Tibial nerve (tissue), 4 donors: ENCODE data around the gene RRP1B. TPM values are rescaled to one million over a fixed set of nuclear protein-coding genes. Genes with fewer than 3 reads are reported as not detected.

Experiments used
- DNase-seq, 2 donors: peaks; one replicate each; pipeline ENCODE4 v3.0.0-alpha.2; 2019; ENCODE audit warnings: low spot score in 2 of 2
- H3K27ac ChIP-seq, 4 donors: fragments of 200-600 bp; sonication (generic) in 3 of 4; one replicate each; pipeline ENCODE4 v1.5.1; 2017 to 2019; ENCODE audit warnings: mild to moderate bottlenecking in 1 of 4
- H3K27me3 ChIP-seq, 2 donors: fragments of 200-600 bp; sonication (generic) in 1 of 2; one replicate each; pipeline versions ENCODE4 v1.5.1 to v1.6.0; 2017 to 2019
- H3K36me3 ChIP-seq, 3 donors: fragments of 200-600 bp; sonication (generic); one replicate each; pipeline ENCODE4 v1.5.1; 2018 to 2019
- H3K4me1 ChIP-seq, 4 donors: fragments of 200-600 bp; sonication (generic) in 3 of 4; one replicate each; pipeline ENCODE4 v1.5.1; 2017 to 2019
- H3K4me3 ChIP-seq, 4 donors: fragments of 200-600 bp; sonication (generic) in 3 of 4; one replicate each; pipeline ENCODE4 v1.5.1; 2017 to 2019; ENCODE audit warnings: mild to moderate bottlenecking in 1 of 4, moderate library complexity in 1 of 4
- H3K9me3 ChIP-seq, 4 donors: fragments of 200-600 bp; sonication (generic) in 3 of 4; one replicate each; pipeline ENCODE4 v1.5.1; 2017 to 2019
- CTCF ChIP-seq, 5 experiments: fragments of 200-600 bp in 3 of 5; fragments of 450-650 bp in 2 of 5; sonication (generic) in 3 of 5; IDR thresholded peaks; one replicate each; pipeline ENCODE4 v1.5.1; 2016 to 2019; ENCODE audit warnings: antibody characterized with exemption in 5 of 5, mild to moderate bottlenecking in 3 of 5, moderate library complexity in 2 of 5
- EP300 ChIP-seq, 2 donors: sonication (generic); formaldehyde crosslinking; IDR thresholded peaks; one replicate each; pipeline ENCODE4 v1.6.1; 2017; ENCODE audit warnings: antibody characterized with exemption in 2 of 2, mild to moderate bottlenecking in 1 of 2
- POLR2A ChIP-seq, 2 donors: fragments of 450-650 bp; IDR thresholded peaks; one replicate each; pipeline ENCODE4 v1.6.1; 2017; ENCODE audit warnings: antibody characterized with exemption in 2 of 2, mild to moderate bottlenecking in 2 of 2, moderate library complexity in 2 of 2
- WGBS, 2 donors: methylation state at CpG; one replicate each; pipeline ENCODE4 v1.1.5; 2018; 5-methylcytosine and 5-hydroxymethylcytosine counted together
- total RNA-seq, 4 donors: library from RNA; depleted of rRNA; stranded (reverse); fragments of >200 nt; gene quantifications; one replicate each; pipeline ENCODE4 v1.1.0, GENCODE V29; 2016

Gene RRP1B
- total RNA-seq, 4 donors from 2014 or later = 21.4 to 29.4 (median 25.5) TPM

DNA sequence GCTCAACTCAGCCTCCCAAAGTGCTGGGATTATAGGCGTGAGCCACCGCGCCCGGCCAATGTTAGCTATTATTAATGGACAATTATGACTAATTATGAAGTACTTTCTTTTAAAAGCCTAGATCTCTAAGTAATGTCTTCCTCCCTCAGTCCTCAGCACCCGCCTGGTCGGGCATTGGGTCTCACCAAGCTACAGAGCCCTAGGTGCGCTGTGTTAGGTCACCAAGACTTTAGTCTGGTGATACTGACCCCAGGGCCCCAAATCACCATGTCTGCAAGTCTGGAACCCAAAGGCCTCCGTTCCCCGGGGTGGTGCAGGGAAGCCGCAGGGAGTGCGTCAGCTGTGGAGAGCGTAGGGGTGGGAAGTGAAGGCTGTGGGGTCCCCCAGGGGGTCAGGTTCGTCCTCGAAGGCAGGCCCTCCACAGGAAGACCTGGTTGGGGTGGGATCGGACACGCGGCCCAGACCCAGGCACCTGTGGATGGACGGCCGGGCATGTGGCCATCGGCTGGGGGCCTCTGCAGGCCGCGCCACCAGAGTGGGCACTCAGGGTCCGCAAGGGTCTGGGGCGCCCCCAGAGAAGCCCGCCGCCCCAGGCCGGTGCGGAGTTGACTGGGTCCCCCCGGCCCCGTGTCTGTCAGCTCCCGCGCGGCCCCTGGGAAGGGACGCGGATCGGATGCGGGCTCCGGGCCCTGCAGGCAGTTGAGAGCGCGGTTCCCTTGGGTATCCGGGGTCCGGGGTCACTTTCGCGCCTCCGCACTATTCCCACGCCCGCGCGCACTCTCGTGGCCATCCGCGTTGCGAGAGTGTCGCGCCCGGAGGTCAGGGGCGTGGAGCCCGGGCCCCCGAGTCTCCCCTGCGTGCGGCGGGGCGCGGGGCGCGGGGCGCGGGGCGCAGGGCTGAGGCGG lies 58.9 kb downstream of the RRP1B start:
- H3K4me3 ChIP-seq = peak overlapping the region; percentile 68 to 88 (median 86)

DNA sequence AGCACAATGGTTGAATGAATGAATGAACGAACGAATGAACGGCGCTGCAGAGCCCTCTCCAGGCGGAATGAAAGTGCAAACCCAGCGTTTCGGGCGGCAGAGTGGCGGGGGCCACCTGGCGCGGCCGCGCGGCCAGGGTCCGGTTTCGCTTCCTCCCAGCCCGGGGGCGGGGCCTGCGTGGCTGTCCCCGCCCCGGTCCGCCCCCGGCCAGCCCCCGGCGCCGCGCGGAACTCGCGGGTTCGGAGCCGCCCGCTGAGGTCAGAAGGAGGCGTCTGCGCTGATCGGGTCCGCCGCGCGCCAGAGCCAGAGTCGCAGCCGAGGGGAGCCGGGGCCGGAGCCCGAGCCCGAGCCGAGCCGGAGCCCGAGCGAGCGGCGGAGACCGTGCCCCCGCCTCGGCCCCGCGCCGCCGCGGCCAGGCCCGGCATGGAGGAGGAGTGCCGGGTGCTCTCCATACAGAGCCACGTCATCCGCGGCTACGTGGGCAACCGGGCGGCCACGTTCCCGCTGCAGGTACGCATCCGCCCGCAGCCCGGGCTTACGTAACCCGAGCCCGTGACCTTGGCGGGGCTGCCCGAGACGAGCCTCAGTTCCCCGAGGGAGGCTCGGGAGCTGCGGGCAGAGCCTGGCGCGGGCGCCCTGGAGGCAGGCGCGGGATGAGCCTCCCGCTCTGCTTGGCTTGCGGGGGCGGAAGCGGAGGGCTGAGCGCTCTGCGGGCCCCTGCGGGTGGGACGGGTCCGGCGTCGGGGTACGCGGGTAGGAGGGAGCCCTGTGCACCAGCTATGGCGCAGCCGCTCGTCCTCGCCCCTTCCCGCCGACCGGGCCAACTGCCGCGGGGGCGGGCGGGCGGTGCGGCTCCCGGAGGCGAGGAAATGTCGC lies 59.8 kb downstream of the RRP1B start, which contains the start of gene PDXK:
PDXK (plus strand) TSS at position 258 of the 876 bp plus-strand sequence; CDS start at position 424, 166 bp downstream.
- peaks cover 0 to 10% (median 4%) of the 10 kb centered on the region in 3 donors for H3K36me3 ChIP-seq
- 0% methylated on average over 35 to 36 of the region's 117 CpGs for WGBS, 2 donors
- TF ChIP-seq POLR2A (IDR thresholded peaks at IDR 0.05) = peak; percentile 65 to 93
- TF ChIP-seq EP300 (IDR thresholded peaks at IDR 0.05) = peak in 1 of 2 donors; percentile 75
- TF ChIP-seq CTCF (IDR thresholded peaks at IDR 0.05) = peak in 2 of 5 experiments; percentile 37 to 40
- H3K27ac ChIP-seq = peak within 1 kb of the TSS; percentile 64 to 91 (median 87)
- no peaks in the 10 kb centered on the region for H3K9me3 ChIP-seq
- H3K4me1 ChIP-seq = peaks cover 0 to 39% (median 21%) of the 10 kb centered on the region in 4 donors
- H3K27me3 ChIP-seq = no peaks in the 10 kb centered on the region
- peak within 1 kb of the TSS; percentile 68 to 88 (median 86) for H3K4me3 ChIP-seq
- DNase-seq = peak; percentile 71 to 77

More for the DNA sequence above, 58.9 kb downstream of the RRP1B start:
- Histone ChIP-seq H3K4me1 (peaks cover 0 to 35% (median 21%) of the 10 kb centered on the region in 4 donors), H3K36me3 (peaks cover 0 to under 1% (median 0%) of the 10 kb centered on the region in 3 donors), H3K27me3 (no peaks in the 10 kb centered on the region), H3K27ac (peak overlapping the region in 3 of 4 donors; percentile 68 to 91 (median 91)), H3K9me3 (no peaks in the 10 kb centered on the region)
- WGBS, 2 donors = 30 to 32% methylated on average over 49 to 61 of the region's 70 CpGs
- TF ChIP-seq POLR2A (IDR thresholded peaks at IDR 0.05) (no peak), EP300 (IDR thresholded peaks at IDR 0.05) (no peak), CTCF (IDR thresholded peaks at IDR 0.05) (no peak)
- no peak for DNase-seq

- H3K4me1 ChIP-seq = peaks cover 0 to 42% (median 21%) of the 10 kb centered on the region in 4 donors
- H3K4me3 ChIP-seq = peak overlapping the region; percentile 68 to 88 (median 80)
- TF ChIP-seq POLR2A (IDR thresholded peaks at IDR 0.05) (no peak), EP300 (IDR thresholded peaks at IDR 0.05) (no peak), CTCF (IDR thresholded peaks at IDR 0.05) (no peak)
- no peaks in the 10 kb centered on the region for H3K27me3 ChIP-seq
- WGBS, 2 donors = 11 to 18% methylated on average over 33 to 49 of the region's 49 CpGs
- no peaks in the 10 kb centered on the region for H3K9me3 ChIP-seq
- DNase-seq = no peak
- peaks cover 0 to 14% (median 4%) of the 10 kb centered on the region in 3 donors for H3K36me3 ChIP-seq
- peak overlapping the region; percentile 64 to 91 (median 87) for H3K27ac ChIP-seq
These were observed 60.6 kb downstream of the RRP1B start for GRCh38 chr21:43719748-43720538.

GRCh38 chr21:43720539-43721166 lies 61.3 kb downstream of the RRP1B start:
- Histone ChIP-seq H3K4me1 (peaks cover 0 to 49% (median 24%) of the 10 kb centered on the region in 4 donors), H3K4me3 (peak overlapping the region; percentile 68 to 88 (median 80)), H3K9me3 (no peaks in the 10 kb centered on the region), H3K27me3 (no peaks in the 10 kb centered on the region), H3K36me3 (peaks cover 0 to 14% (median 4%) of the 10 kb centered on the region in 3 donors), H3K27ac (peak overlapping the region in 2 of 4 donors; percentile 83 to 91)
- TF ChIP-seq CTCF (IDR thresholded peaks at IDR 0.05) (no peak), EP300 (IDR thresholded peaks at IDR 0.05) (no peak), POLR2A (IDR thresholded peaks at IDR 0.05) (no peak)
- DNase-seq = no peak
- WGBS, 2 donors = 78 to 83% methylated on average over 16 of the region's 16 CpGs
